HG03103 (cell line): ENCODE measurements around the gene RHOBTB1.
"Not testable (repeated sequence)": the region's sequence is repeated elsewhere in the genome, so short reads cannot be mapped to it uniquely, and the experiment has no call there.

Experiments
- ATAC-seq: cut with Tn5 transposase; IDR thresholded peaks from one replicate; pipeline ENCODE4 v1.9.1; 2021; ENCODE audit warnings: low read depth; ENCODE audit not compliant: unreplicated experiment

RHOBTB1 gene

DNA sequence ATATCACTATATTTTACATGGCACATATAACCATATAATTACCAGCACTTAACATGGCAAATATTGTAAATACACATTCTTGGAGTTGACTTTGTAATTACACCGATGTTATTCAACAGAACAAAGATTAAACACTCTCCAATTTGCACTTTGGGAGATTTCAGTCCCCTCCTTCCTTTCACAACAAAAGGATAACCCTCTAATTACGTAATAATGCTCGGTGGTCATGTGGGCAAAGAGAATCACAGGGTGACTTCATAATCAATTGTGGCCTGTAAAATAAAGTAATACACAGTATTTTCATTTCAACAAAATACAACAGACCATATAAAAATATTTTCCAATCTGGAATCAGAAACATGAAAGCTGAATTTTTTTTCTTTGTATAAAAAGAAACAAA, 73.2 kb downstream of the RHOBTB1 start:
- no peak for ATAC-seq

DNA sequence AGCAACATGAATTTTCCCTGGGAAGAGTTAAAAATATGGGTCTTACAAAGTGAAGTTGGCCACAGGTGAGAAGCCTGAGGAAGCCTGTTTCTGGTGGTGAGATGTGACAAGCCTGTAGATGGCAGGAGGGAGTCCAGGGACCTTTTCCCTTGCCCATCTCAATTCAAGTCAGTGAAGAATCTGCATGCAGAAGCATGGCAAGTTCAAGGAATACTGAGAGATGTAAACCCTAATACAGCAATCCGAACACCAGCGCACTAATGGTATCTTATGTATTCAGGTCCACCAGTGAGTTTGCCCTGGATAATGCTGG, 73.6 kb downstream of the RHOBTB1 start:
- no peak for ATAC-seq

DNA sequence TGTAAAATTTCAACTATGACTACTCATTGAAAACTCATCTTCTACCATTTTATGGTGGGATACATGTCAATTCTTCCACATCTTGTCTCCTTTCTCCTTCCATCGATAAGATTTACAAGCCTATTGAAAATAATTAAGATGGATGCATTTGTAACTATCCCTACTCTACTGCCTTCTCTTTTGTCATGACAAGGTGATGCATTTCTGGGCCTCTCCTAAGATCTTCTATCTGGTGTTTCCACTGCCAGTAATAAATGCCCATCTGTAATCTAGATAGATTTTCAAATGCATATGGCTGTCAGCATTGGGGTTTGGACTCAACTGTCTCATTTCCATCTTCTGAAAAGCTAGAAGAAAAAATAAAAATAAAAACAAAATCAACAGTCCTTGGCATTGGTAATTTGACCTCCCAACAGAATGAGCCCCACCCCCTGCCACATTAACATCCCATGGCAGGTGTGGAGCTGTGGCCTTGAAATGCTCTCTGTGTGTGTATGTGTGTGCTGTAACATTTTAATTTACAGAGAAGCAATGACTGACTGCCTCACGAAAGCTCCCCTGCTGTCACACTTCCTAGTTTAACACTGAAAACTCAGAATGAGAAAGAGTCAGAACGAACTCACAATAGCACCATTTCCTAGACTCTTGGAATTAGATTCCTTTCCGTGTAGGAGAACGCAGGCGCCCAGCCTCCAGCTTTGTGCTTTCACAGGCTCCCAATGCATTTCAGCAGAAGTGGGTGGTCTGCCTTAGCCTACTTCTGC, 74.2 kb downstream of the RHOBTB1 start:
- no peak for ATAC-seq

DNA sequence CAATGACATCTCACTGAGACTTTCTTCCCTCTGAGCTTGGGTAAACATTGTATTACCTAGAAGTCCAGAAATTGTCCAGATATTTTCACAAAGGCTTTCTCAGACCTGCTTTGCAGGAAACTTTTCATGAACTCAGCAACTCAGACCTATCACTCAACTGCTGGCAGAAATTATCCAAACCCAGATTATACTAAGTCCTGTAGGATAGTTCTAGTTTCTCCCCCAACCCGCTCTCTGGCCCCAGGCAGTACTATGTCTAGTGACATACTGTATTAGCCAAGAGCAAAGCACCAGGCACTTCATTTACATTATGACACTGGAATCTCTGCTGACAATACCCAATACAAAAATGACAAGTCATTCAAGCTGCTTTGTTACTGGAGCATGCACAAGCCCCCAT, 75.0 kb downstream of the RHOBTB1 start:
- no peak for ATAC-seq

DNA sequence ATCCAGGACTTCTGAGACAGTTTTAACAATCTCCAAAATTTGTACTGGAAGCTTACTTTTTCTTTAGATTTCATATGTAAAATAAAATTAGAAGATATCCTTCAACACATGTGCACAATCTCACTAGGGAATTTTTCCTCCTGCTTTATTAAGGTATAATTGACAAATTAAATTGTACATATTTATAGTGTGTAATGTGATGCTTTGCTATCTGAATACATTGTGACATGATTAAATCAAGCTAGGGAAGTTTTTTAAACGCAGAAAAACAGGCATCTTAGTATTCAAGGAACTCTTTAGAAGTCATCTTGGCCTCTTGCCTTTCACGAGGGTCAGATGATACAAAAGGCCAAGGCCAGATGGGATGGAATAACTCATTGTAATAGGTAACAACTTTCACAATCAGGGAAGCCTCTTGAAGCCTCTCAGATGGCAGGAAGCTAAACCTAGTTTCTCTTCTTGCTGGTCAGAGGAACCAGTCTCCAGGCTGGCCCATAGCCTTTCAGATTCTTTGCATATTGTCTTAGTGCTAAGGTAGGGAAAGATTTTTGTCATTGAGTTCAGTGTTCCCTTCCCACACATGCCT, 78.7 kb downstream of the RHOBTB1 start:
- no peak for ATAC-seq

DNA sequence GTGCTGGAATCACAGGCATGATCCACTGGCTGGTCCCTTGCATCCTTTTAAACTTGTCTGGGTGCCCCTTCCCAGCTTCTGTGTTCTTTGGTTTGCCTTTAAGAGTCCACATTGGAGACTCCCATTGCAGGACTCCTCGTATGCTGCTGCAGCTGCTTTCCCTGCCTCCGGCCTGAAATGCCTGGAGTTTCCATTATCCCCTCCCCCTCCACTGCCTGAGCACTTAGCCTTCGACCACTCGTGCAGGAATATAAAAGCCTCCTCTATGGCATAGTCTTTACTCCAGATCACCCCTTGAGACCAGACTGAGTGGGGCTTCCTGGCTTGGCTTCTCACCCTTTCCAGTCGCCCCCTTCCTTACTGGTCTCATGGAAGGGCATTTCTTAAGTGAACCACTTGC, 80.2 kb downstream of the RHOBTB1 start:
- ATAC-seq, result no peak

DNA sequence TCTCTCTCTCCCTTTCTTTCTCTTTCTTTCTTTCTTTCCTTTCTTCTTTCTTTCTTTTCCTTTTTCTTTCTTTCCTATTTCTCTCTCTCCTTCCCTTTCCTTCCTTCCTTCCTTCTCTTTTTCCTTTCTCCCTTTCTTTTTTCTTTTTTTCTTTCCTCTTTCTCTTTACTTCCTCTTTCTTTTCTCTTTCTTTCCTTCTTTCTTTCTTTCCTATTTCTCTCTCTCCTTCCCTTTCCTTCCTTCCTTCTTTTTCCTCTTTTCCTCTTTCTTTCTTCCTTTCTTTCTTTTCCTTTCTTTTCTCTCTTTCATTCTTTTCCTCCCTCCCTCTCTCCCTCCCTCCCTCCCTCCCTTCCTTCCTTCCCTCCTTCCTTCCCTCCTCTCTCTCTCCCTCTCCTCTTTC, 81.5 kb downstream of the RHOBTB1 start:
- no peak for ATAC-seq

DNA sequence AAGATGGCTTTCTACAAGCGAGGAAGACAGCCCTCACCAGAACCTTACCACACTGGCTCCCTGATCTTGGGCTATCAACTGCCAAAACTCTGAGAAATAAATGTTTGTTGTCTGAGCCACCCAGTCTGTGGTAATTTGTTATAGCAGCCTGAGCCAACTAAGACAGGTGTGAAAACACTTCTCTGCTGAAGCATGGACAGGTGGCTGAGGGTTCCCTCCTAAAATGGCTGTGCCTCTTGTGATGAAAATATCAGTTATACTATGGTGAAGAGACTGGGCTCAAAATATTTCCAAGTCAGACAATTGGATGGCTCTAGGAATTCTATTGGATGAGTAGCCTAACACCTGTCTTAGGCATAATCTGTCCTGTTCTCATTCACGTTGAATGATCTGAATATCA, 87.6 kb downstream of the RHOBTB1 start:
- no peak for ATAC-seq

DNA sequence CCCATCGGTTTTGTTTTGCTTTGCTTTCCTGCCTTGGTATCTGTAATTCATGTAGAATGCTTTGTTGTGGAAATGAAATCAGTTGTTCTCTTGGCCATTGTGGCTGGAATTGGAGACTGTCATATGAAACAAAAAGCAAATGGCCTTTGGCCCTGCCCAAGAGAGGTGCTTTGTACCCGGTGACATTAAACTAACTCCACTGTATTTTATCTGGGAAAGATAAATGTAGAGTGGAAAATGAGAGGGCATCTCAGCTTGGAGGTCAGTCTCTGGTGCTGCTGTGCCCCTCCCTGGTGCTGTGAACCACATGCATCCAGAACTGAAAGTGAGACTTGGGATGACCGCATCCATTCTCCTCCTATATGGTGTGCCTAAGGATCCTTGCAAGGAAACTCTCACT, 90.3 kb downstream of the RHOBTB1 start:
- no peak for ATAC-seq

DNA sequence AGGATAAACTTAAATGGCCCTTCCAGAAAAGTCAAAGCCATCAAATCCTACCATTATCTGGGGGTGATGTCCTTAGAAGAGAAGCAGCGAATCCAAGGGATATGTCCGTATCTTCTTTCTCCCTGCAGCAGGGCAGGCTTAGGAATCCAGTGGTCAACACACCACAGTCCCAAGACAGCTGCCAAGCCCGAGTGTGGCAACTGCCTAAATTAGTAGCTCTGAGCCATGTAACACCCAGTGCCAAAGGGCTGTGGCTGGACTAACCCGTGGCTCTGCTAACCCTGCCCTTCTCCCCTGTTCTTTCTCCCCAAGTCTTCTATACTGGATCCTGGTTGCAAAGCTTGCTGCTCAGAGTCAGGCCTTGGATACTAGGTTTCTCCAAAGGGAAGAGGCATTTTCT, 90.9 kb downstream of the RHOBTB1 start:
- no peak for ATAC-seq

DNA sequence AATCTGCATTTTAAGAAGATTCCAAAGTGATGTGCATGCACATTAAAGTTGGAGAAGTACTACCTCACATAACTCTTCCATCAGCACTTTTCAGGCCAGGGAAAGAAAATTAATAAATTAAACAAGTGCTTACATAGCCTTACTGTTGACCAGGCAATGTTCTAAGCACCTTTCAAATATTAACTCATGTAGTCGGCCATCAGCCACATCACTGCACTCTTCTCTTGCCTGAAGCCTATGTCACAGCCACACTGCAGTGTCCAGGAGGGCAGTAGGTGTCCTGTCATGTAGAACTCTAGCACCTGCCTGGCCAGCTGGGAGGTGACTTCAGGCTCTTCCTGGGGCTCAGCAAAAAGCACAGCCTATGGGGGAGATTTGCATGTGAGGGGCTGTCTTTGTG, 94.2 kb downstream of the RHOBTB1 start:
- no peak for ATAC-seq

DNA sequence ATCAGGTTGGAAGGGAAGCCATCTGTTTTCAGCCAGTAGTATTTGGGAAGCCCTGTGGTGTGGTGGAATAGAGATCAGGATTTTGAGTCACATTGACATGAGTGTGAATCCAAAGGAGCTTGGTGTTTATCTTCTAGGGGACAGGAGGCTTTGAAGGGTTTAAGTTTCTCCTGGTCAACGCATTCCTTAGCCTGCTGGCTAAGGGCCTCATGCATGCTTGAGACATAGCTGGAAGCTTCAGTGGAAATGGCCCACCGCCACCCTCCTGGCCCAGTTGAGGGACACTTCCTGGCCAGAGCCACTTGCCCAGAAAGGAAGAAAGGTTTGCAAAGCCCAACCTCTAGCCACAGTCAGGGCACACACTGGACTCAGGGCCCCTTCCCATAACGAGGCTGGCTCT, 94.8 kb downstream of the RHOBTB1 start:
- no peak for ATAC-seq

DNA sequence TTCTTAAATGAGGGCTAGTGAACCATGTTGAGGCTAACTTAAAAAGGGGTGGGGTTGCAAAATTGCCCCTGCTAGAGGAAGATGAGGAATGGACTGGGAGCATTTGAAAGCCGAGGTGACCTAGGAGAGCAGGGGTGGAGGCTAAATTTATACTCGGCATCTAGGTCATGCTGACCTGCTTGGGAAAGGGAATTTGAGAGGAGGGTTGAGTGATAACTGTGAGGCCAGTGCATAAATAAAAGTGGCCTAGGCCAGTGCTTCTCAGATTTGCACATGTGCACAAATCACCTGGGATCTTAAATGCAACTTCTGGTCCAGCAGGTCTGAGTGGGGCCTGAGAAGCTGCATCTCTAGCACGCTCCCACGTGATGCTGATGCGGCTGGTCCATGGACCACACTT, 95.3 kb downstream of the RHOBTB1 start:
- ATAC-seq, result no peak

DNA sequence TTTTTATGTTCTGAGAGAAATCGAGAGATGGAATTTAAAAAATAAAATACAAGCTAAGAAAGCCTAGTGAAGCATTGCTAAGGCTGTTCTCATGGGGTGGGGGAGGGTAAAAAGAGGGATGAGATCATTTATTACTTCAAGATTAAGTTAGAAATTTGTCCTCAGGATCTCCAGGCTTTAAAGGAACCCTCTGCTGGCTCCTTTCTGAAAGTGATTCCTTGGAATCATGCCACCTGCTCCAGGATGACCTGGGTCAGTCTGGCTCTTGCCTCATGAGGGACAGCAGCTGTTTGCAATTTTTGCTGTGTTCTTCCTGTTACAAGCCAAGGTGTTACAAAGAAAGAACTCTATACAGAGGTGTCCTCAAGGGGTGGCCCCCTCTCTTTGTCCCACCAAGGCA, 95.9 kb downstream of the RHOBTB1 start:
- no peak for ATAC-seq

DNA sequence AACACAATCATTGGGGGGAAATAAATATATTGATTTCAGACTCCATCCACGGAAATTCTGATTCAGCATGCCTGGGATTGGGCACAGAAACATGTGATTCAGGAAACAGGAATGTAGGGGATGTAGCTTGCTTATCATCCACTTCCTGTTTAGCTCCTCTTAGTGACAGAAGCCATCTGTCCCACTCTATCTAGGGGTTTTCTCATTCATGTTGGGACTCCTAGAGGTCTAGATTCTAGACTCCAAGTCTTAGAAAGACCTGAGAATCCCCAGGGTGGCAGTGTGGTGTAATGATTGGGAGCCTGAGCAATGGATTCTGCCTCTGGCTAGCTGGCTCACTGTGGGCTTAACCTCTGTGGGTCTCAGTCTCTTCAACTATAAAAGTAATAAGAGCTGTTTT, 97.8 kb downstream of the RHOBTB1 start:
- no peak for ATAC-seq

DNA sequence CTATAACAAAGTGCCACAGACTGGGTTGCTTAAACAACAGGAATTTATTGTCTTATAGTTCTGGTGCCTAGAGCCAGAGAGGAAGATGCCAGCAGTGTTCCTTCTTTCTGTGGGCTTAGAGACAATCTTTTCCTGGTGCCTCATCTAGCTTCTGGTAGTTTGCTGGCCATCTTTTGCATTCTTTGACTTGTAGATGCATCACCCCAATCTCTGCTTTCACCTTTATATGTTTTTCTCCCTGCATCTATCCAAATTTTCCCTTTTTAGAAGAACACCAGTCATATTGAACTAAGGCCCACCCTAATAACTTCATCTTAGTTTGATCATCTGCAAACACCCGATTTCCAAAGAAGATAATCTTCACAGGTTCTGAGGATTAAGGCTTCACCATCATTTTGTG, 98.9 kb downstream of the RHOBTB1 start:
- no peak for ATAC-seq

DNA sequence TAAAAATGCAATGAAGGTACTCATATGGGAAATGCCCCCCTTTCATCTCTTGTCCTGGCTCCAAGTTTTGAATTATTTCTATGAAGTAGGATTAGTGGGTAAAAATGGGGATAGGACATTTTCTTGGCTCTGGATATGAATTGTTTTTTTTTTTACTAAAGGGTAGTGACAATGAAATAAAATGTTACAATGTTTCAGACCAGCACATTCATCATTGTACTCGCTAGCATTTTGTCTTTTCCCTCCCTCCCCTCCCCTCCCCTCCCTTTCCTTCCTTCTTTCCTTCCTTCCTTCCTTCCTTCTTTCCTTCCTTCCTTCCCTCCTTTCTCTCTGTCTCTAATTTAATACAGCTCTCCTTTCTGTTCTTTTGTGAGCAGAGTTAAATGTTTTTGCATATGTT, 101.3 kb downstream of the RHOBTB1 start:
- no peak for ATAC-seq

DNA sequence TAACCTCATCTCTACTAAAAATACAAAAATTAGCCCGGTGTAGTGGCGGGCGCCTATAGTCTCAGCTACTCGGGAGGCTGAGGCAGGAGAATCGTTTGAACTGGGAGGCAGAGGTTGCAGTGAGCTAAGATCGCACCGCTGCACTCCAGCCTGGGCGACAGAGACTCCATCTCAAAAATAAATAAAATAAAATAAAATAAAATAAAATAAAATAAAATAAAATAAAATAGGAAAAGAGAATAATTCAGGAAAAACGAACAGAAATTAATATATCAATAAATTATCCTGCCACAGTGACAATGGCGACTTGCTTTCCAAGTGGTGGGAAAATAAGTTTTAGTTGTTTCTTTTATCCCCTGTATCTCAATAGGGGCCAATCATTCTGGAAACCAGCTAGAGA, 102.8 kb downstream of the RHOBTB1 start:
- not testable (repeated sequence) for ATAC-seq

DNA sequence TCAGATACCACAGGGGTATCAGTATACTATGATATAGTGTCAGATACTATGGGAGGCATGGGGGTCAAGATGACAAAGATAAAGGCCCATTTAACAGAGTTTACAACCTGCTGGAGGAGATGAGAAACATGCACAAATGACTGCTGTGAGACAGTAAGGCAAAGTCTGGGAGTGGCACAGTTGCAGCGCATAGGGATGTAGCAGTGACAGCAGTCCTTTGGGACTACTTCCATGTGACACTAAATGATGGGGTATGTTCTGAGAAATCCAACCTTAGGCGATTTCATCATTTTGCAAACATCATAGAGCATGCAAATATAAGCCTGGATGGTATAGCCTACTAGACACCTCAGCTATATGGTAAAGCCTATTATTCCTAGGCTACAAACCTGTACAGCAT, 108.9 kb downstream of the RHOBTB1 start:
- no peak for ATAC-seq

DNA sequence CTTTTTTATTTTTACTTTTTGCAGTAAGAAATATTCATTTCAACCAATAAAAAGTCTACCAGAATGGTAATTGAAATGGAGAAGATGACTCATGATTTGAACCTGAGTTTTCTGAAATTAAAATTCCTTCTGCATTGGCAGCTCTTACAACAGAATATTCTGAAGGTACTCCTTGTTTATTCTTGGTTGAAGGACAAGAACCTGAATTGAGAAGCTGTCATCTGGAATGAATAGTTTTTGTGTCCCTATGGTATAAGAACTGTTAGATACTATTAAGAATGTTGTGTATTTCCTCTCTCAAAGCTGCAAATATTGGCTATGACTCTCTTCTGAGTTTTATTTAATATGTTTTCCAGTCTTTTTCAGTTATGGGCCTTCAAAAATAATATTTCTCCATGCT, 109.6 kb downstream of the RHOBTB1 start:
- no peak for ATAC-seq

DNA sequence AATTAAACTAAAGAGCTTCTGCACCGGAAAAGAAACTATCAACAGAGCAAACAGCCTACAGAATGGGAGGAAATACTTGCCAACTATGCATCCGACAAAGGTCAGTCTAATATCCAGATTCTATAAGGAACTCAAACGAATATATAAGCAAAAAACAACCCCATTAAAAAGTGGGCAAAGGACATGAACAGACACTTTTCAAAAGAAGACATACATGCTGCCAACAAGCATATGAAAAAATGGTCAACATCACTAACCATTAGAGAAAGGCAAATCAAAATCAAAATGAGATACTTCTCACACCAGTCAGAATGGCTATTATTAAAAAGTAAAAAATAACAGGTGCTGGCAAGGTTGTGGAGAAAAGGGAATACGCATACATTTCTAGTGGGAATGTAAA, 111.8 kb downstream of the RHOBTB1 start:
- not testable (repeated sequence) for ATAC-seq

DNA sequence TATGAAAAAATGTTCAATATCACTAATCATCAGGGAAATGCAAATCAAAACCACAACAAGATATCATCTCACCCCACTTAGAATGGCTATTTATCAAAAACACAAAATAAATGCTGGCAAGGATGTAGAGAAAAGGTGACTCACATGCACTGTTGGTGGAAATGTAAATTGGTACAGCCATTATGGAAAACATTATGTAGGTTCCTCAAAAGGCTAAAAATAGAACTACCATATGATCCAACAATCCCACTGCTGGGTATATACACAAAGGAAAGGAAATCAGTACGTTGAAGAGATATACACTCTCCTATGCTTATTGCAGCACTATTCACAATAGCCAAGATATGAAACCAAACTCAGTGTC, 115.5 kb downstream of the RHOBTB1 start:
- no peak for ATAC-seq
